HEK293 (cell line): Measurements from ENCODE around the gene PMFBP1.

ENCODE experiments used
- CTCF ChIA-PET: fragments of 350-600 bp; formaldehyde crosslinking; extraction: SDS; loops from one replicate; lab custom pipeline; 2021; ENCODE audit warnings: antibody characterized with exemption; lab: Yijun Ruan, JAX
- POLR2A ChIA-PET: fragments of 300-600 bp; formaldehyde crosslinking; extraction: SDS; loops from one replicate; lab custom pipeline; 2020; ENCODE audit warnings: antibody characterized with exemption, inconsistent platforms; lab: Yijun Ruan, JAX
- H3K27ac ChIP-seq: fragments of 200-500 bp; sonication (Bioruptor generic); 2 replicates; pipeline ENCODE4 v1.5.1; 2014; ENCODE audit warnings: low read depth, low read length, control low read depth, inconsistent platforms; ENCODE audit errors: extremely low read depth
- H3K36me3 ChIP-seq, 2 experiments: fragments of 200-500 bp in 1 of 2; sonication (Bioruptor generic) in 1 of 2; 1 replicate in 1 of 2; 2 replicates in 1 of 2; pipeline ENCODE4 v1.5.1; 2014 to 2017; ENCODE audit warnings: inconsistent platforms in 2 of 2, low read length in 2 of 2; ENCODE audit not compliant: control insufficient read depth in 2 of 2, insufficient read depth in 1 of 2
- H3K4me1 ChIP-seq: fragments of 200-500 bp; sonication (Bioruptor generic); 2 replicates; pipeline ENCODE4 v1.5.1; 2014; ENCODE audit warnings: mild to moderate bottlenecking, low read length, inconsistent platforms; ENCODE audit not compliant: control insufficient read depth, insufficient read depth
- H3K4me3 ChIP-seq: 2 replicates; pipeline ENCODE4 v1.5.1; 2011; ENCODE audit warnings: low read depth, mild to moderate bottlenecking, control low read depth, low read length, moderate library complexity
- H3K9me3 ChIP-seq: fragments of 200-500 bp; sonication (Bioruptor generic); 2 replicates; pipeline ENCODE4 v1.5.1; 2014; ENCODE audit warnings: low read depth, low read length, inconsistent platforms; ENCODE audit not compliant: control insufficient read depth, insufficient read depth
- AEBP2 ChIP-seq: fragments of 450-650 bp; formaldehyde crosslinking; IDR thresholded peaks from 2 replicates; pipeline ENCODE4 v1.5.1; 2016; ENCODE audit warnings: missing biosample characterization, missing genetic modification characterization, borderline replicate concordance
- KLF17 ChIP-seq: fragments of 450-650 bp; formaldehyde crosslinking; IDR thresholded peaks from 2 replicates; pipeline ENCODE4 v1.5.1; 2016; ENCODE audit warnings: missing biosample characterization, missing genetic modification characterization
- ZBTB1 ChIP-seq: fragments of 450-650 bp; formaldehyde crosslinking; IDR thresholded peaks from 2 replicates; pipeline ENCODE4 v1.5.1; 2016; ENCODE audit warnings: missing biosample characterization, missing genetic modification characterization
- ZBTB48 ChIP-seq: fragments of 450-650 bp; formaldehyde crosslinking; IDR thresholded peaks from 2 replicates; pipeline ENCODE4 v1.5.1; 2016; ENCODE audit warnings: missing biosample characterization, missing genetic modification characterization
- ZNF157 ChIP-seq: fragments of 450-650 bp; formaldehyde crosslinking; IDR thresholded peaks from 2 replicates; pipeline ENCODE4 v1.5.1; 2016; ENCODE audit warnings: missing biosample characterization, missing genetic modification characterization
- ZNF174 ChIP-seq: fragments of 450-650 bp; formaldehyde crosslinking; IDR thresholded peaks from 2 replicates; pipeline ENCODE4 v1.5.0; 2017; ENCODE audit warnings: missing biosample characterization, mild to moderate bottlenecking, missing genetic modification characterization
- ZNF202 ChIP-seq: fragments of 450-650 bp; formaldehyde crosslinking; IDR thresholded peaks from 2 replicates; pipeline ENCODE4 v1.5.1; 2016; ENCODE audit warnings: missing biosample characterization, missing genetic modification characterization, borderline replicate concordance
- ZNF211 ChIP-seq: fragments of 450-650 bp; formaldehyde crosslinking; IDR thresholded peaks from 2 replicates; pipeline ENCODE4 v1.5.1; 2016; ENCODE audit warnings: low read depth, missing biosample characterization, missing genetic modification characterization
- ZNF23 ChIP-seq: fragments of 450-650 bp; formaldehyde crosslinking; IDR thresholded peaks from 2 replicates; pipeline ENCODE4 v1.5.1; 2016; ENCODE audit warnings: missing biosample characterization, missing genetic modification characterization, borderline replicate concordance
- ZNF280C ChIP-seq: fragments of 450-650 bp; formaldehyde crosslinking; IDR thresholded peaks from 2 replicates; pipeline ENCODE4 v1.5.1; 2016; ENCODE audit warnings: missing biosample characterization, missing genetic modification characterization
- ZNF341 ChIP-seq: fragments of 450-650 bp; formaldehyde crosslinking; IDR thresholded peaks from 2 replicates; pipeline ENCODE4; 2016; ENCODE audit warnings: low read depth, missing biosample characterization, missing genetic modification characterization
- ZNF404 ChIP-seq: fragments of 450-650 bp; formaldehyde crosslinking; IDR thresholded peaks from 2 replicates; pipeline ENCODE4 v1.5.1; 2017; ENCODE audit warnings: missing biosample characterization, missing genetic modification characterization
- ZNF48 ChIP-seq: fragments of 450-650 bp; formaldehyde crosslinking; IDR thresholded peaks from 2 replicates; pipeline ENCODE4 v1.5.1; 2016; ENCODE audit warnings: missing biosample characterization, missing genetic modification characterization
- ZNF510 ChIP-seq: fragments of 450-650 bp; formaldehyde crosslinking; IDR thresholded peaks from 2 replicates; pipeline ENCODE4 v1.5.1; 2018; ENCODE audit warnings: mild to moderate bottlenecking, missing genetic modification characterization, missing biosample characterization; ENCODE audit not compliant: insufficient replicate concordance
- ZNF513 ChIP-seq: fragments of 450-650 bp; IDR thresholded peaks from 2 replicates; pipeline ENCODE4 v1.5.1; 2018; ENCODE audit warnings: missing biosample characterization, missing genetic modification characterization
- ZNF530 ChIP-seq: fragments of 450-650 bp; formaldehyde crosslinking; IDR thresholded peaks from 2 replicates; pipeline ENCODE4 v1.5.1; 2016; ENCODE audit warnings: low read depth, missing biosample characterization, missing genetic modification characterization
- ZNF624 ChIP-seq: fragments of 450-650 bp; formaldehyde crosslinking; IDR thresholded peaks from 2 replicates; pipeline ENCODE4 v1.5.1; 2017; ENCODE audit warnings: missing biosample characterization, missing genetic modification characterization
- ZNF707 ChIP-seq: fragments of 450-650 bp; formaldehyde crosslinking; IDR thresholded peaks from 2 replicates; pipeline ENCODE4 v1.5.1; 2016; ENCODE audit warnings: missing biosample characterization, missing genetic modification characterization
- ZXDB ChIP-seq: fragments of 450-650 bp; formaldehyde crosslinking; IDR thresholded peaks from 2 replicates; pipeline ENCODE4 v1.5.1; 2016; ENCODE audit warnings: missing biosample characterization, missing genetic modification characterization
- TF ChIP-seq, protein P1 (sequence below): fragments of 450-650 bp; formaldehyde crosslinking; IDR thresholded peaks from 2 replicates; pipeline ENCODE4 v1.5.1; 2016; ENCODE audit warnings: missing biosample characterization, missing genetic modification characterization
- TF ChIP-seq, protein P2 (sequence below): fragments of 450-650 bp; formaldehyde crosslinking; IDR thresholded peaks from 2 replicates; pipeline ENCODE4 v1.5.1; 2016; ENCODE audit warnings: missing biosample characterization, missing genetic modification characterization

PMFBP1 gene

DNA sequence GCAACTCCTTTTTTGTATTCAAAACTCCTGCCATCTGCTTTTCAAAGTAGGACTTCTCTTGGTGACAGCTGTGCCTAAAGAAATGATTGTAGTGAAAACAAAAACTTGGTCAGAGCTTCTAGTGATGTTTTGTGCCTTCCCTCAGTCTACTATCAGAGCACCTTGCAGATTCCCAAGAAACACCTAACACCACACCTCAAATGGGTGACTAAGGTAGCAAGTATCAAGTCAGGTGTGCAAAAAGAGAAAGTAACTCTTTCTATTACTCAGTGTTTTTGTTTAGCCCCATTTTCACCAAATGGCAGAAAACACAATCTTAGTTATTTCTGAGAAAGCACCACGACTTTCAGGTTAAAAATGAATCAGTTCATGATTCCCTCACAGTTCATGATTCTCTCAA, 2.0 kb upstream of the PMFBP1 start:
- TF ChIP-seq ZNF513 (tag by site-specific recombination) (no peak), ZBTB1 (tag by site-specific recombination) (no peak), ZNF211 (tag by site-specific recombination) (no peak), AEBP2 (tag by site-specific recombination) (no peak), ZXDB (no peak), ZNF202 (tag by site-specific recombination) (no peak), ZNF341 (no peak), ZNF530 (tag by site-specific recombination) (no peak)
- TF ChIP-seq, protein P1, sequence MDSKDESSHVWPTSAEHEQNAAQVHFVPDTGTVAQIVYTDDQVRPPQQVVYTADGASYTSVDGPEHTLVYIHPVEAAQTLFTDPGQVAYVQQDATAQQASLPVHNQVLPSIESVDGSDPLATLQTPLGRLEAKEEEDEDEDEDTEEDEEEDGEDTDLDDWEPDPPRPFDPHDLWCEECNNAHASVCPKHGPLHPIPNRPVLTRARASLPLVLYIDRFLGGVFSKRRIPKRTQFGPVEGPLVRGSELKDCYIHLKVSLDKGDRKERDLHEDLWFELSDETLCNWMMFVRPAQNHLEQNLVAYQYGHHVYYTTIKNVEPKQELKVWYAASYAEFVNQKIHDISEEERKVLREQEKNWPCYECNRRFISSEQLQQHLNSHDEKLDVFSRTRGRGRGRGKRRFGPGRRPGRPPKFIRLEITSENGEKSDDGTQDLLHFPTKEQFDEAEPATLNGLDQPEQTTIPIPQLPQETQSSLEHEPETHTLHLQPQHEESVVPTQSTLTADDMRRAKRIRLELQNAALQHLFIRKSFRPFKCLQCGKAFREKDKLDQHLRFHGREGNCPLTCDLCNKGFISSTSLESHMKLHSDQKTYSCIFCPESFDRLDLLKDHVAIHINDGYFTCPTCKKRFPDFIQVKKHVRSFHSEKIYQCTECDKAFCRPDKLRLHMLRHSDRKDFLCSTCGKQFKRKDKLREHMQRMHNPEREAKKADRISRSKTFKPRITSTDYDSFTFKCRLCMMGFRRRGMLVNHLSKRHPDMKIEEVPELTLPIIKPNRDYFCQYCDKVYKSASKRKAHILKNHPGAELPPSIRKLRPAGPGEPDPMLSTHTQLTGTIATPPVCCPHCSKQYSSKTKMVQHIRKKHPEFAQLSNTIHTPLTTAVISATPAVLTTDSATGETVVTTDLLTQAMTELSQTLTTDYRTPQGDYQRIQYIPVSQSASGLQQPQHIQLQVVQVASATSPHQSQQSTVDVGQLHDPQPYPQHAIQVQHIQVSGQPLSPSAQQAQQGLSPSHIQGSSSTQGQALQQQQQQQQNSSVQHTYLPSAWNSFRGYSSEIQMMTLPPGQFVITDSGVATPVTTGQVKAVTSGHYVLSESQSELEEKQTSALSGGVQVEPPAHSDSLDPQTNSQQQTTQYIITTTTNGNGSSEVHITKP (tag by site-specific recombination), result no peak
- TF ChIP-seq, protein P2, sequence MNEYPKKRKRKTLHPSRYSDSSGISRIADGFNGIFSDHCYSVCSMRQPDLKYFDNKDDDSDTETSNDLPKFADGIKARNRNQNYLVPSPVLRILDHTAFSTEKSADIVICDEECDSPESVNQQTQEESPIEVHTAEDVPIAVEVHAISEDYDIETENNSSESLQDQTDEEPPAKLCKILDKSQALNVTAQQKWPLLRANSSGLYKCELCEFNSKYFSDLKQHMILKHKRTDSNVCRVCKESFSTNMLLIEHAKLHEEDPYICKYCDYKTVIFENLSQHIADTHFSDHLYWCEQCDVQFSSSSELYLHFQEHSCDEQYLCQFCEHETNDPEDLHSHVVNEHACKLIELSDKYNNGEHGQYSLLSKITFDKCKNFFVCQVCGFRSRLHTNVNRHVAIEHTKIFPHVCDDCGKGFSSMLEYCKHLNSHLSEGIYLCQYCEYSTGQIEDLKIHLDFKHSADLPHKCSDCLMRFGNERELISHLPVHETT (tag by site-specific recombination), result no peak
- no peak overlapping the region for H3K4me3 ChIP-seq
- POLR2A ChIA-PET, result no interaction called here
- no peak overlapping the region for H3K27ac ChIP-seq
- H3K4me1 ChIP-seq, result no peaks in the 10 kb centered on the region
- no peaks in the 10 kb centered on the region for H3K9me3 ChIP-seq
- CTCF ChIA-PET, result no interaction called here
- no peaks in the 10 kb centered on the region for H3K36me3 ChIP-seq

- Histone ChIP-seq H3K4me1 (no peaks in the 10 kb centered on the region), H3K9me3 (no peaks in the 10 kb centered on the region), H3K4me3 (no peak overlapping the region), H3K27ac (no peak overlapping the region), H3K36me3 (no peaks in the 10 kb centered on the region)
- TF ChIP-seq ZNF157 (tag by site-specific recombination), result no peak
- CTCF ChIA-PET, result interaction anchor here (1.4 kb wide), 1 partner anchor 12 kb away, joined by 4 read pairs; no protein-coding TSS in a partner anchor
- POLR2A ChIA-PET, result no interaction called here
Measured at GRCh38 chr16:72171236-72171635, 719 bp downstream of the PMFBP1 start.

DNA sequence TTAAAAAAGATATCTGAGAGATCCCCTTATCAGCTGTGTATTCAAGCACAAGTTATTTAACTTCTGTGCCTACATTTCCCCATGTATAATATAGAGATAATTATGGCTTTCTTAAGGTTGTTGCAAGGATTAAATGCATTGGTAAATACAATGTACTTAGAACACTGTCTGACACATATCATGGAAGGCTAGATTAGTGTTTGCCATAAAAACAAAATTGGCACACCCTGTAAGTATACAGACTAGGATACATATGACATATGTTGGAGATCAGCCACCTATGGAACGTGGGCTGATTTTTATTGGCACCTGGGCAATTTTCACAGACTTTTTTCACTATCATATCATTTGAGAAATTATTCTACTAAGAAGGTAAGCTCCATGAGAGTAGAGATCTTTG, 2.2 kb downstream of the PMFBP1 start:
- POLR2A ChIA-PET, result no interaction called here
- H3K4me1 ChIP-seq, result no peaks in the 10 kb centered on the region
- no peak for TF ChIP-seq ZNF707 (tag by site-specific recombination)
- no peak for TF ChIP-seq ZNF510
- TF ChIP-seq KLF17 (tag by site-specific recombination), result no peak
- TF ChIP-seq ZBTB48, result no peak
- TF ChIP-seq ZNF280C, result no peak
- no peak for TF ChIP-seq ZNF23 (tag by site-specific recombination)
- no peak for TF ChIP-seq ZNF48 (tag by site-specific recombination)
- TF ChIP-seq ZNF174 (tag by site-specific recombination), result no peak
- TF ChIP-seq ZNF404 (tag by site-specific recombination), result no peak
- no peak for TF ChIP-seq ZNF624 (tag by site-specific recombination)

More for the DNA sequence above, 2.2 kb downstream of the PMFBP1 start:
- Histone ChIP-seq H3K27ac (no peak overlapping the region), H3K4me3 (no peak overlapping the region), H3K9me3 (no peaks in the 10 kb centered on the region), H3K36me3 (no peaks in the 10 kb centered on the region)
- CTCF ChIA-PET, result no interaction called here
